COLO829 (cell line): ENCODE results near the gene MKNK1.

Experiments used
- DNase-seq: peaks from one replicate; pipeline ENCODE4 v3.0.0; 2012; ENCODE audit warnings: low spot score

The MKNK1 gene

DNA sequence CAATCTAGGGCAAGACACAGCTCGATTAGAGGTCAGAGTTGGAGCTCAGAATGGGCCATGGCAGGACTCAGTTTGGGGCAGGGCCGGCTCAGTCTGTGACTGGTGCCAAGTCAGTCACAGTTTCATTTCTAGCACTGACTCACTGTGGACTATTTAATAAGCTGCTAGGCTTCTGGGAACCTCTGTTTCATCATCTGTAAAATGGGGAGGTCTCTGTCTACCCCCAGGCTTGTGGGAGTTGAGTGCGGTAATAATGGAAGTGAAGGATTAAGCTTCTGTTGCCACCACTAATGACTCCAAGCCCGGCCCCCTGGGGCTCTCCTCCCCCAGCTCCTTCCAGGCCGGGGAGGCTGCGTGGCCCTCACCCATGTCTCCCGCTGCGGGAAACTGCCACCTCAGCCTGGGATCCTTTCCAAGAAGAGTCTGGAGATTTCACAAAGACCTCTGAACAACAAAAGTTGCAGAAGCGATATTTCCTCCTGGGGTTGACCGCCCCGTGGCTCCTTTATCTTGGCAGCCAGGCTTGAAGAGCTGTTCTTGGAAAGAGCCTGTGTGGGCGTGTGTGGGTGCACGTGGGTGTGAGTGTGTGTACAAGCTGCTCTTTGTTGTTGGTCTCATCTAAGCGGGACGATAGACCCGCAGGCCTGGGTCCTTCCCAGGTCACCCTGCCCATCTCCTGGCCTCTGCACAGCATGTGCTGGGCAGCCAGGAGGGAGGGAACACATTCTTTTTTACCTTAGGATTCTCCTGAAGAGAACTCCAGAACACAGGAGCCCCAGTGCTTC, 81.7 kb downstream of the MKNK1 start:
- DNase-seq = peak; percentile 42

DNA sequence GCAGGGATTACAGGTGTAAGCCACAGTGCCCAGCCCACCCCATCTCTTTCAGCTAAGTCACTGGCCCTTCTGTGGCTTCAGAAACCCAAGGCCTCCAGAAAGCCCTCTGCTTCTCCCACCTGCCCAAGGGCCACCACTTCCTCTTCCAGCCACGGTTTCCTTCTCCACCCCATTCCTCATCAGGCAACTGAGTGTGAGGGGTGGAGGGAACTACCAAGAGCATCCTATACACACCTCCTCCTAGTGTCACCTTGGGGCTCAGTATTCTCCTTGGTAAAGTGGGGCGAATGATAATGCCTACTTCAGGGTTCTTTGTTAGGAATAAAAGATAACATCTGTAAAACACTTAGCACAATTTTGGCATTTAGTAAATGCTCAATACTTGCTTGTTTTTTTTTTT, 82.7 kb downstream of the MKNK1 start:
- no peak for DNase-seq

DNA sequence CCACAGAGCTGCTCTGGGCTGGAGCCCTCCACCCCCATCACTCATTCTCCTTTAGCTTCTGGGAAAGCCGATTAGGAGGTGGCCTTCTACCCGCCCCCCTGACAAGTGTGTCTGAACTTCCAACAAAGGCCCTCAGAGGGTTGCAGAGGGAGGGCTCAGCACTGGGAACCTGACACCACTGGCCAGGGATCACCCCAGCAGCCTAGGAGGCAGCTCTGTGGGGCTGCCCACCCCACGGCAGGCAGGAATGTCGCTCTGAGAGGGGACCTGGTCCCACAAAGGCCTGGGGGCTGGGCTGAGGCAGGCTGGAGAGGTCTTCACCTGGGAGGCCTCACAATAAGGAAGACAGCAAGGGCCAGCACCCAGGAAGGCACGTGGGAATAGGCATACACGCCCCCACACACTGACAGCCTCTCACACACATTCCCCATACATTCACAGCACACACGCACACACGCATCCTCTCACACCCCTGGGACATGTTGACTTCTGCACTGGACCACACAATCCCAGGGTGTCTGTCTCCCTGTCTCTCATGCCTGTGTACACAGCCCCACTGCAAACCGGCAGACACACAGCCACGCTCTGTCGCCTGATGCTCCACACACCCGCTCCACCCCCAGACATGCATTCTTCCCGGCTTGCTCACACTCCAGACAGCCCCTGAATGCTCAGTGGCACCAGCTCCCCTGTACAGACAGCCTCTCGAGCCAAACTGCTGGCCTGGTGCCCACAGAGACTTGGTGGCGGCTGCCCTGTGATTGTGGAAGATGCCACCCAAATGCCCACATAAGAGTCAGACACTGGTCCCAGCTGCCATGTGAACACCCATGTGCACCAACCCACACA, 83.8 kb downstream of the MKNK1 start:
- peak; percentile 67 for DNase-seq

DNA sequence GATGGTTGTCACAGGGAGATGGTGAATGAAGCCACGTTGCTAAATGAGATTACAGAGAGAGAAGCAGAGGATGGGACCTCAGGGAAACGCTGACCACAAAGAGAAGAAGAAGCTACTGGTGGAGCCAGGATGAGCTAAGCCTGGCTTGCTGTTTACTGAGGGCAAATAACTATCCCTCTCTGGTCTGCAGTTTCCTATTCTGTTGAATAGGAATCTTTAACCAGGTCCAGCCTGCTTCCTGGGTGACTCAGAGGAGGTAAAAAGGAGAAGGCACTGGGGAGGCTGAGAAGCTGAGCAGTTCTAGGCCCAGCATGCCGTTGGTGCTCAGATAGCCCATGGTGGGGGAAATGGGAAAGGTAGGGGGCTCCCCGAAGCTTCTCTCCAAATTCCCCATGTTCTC, 84.9 kb downstream of the MKNK1 start:
- DNase-seq = no peak

DNA sequence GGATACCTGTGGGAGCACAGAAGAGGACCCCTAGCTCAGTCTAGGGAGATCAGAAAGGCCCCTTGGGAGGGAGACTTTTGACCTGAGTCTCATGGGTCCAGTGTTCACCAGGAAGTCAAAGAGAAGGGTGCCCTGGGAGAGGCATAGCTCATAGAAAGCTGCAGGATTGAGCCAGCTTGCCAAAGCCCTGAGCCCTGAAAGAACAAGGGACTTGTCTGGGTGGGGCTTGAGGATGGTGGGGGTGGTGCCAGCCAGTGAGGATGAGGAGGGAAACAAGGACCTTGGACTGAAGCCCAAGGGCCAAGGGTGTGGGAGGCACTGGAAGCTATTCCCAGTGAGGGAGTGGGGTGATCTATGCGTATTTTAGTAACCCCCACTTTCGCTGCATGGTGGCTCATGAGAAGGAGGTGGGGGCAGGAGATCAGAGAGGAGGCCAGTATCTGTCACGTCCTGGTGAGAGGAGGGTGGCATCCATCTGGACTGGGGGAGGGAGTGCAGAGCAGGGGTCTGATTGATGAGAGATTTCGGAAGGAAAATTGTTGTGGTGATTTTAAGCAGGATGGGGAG, 86.1 kb downstream of the MKNK1 start:
- DNase-seq = no peak

DNA sequence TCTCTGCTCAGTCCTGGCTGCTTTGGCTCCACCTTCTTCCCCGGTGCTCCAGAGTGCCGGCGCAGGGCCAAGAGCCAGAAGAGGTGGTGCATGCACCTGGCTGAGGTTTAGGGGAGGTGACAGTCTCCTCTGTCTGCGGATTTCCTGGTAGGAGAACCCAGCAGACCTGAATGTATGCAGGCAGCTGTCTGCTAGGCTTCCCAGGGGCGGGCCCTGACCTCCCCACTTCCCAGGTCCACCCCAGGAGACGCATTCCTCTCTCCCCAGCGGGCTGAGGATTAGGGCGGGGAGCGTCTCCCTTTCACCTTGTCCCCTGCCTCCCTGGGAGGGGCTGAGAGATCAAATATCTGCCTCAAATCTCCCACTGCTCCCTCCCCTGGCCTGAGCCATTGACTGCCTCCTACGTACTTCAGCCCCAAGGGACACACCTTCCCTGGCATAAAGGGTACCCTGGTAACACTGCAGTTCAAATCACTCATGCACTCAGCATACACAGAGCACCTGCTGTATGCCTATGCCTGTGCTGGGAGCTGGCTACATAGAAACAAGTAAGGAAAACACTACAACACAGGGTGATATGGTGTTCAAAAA, 87.0 kb downstream of the MKNK1 start:
- no peak for DNase-seq

DNA sequence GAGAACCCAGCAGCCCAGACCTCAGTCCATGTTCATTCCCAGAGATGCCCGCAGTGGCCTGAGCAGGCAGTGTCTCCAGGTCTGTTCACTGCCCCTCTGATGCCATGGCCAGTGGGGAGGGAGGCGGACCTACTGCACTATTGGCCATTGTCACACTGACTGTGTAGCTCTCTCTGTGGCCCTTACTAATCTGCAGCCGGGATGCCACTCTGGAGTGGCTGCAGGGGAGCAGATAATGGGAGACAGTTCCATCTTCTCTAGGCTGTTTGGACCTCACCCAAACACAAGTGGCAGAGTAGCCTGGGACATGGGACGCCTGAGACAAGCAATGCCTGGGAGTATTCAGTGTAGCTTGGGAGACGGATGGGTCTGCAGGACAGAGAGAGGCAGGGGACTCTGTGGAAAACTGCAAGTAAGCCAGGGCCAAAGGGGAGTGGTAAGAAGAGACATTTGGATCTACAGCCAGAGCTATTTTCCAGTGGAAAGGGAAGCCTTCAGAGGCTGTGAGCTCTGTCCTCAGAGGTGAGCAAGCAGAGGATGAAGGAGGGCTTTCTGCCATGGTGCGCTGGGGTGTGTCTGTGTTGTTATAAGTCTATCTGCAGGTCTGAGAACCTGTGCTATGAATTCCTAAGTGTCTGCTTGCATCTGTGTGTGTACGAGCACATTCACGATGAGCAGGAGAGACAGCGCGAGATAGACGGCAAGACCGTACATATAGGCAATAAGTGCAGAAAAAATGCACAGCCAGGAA, 87.7 kb downstream of the MKNK1 start:
- DNase-seq = no peak

DNA sequence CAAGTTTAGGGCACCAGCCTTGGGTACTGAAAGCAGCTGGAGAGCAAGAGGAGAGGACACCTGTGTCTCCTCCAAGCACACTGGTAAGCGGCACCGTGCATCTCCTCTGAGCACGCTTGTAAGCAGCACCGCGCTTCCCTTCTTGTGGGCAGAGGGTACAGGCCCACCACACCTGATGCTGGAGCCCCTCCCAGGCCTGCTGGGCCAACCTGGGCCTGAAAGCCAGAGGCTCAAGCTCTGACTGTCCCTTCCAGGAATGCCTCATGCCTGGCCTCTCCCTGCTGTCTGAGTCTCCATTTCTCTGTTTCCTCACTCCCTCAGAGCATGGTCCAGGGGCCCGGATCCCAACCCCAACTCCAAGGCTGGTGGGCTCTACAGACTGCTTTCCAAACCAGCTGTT, 88.5 kb downstream of the MKNK1 start:
- no peak for DNase-seq

DNA sequence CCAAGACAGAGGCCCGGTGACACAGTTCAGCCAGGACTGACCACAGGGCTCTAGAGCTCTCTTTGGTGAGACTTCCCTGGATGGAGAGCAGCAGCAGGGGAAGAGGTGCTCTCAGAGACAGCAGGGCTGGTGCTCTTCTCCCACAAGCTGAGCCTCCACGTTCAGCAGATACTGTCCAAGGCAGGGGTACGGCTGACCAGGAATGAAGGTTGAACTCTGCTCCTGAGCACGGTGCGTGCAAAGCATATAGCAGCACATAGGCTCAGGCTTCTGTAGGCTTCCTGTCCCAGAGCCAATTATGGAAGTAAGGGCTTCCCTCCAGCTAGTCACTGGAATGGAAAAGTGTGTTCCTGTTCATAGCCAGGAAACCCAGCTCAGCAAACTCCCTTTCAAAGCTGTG, 90.5 kb downstream of the MKNK1 start:
- no peak for DNase-seq

DNA sequence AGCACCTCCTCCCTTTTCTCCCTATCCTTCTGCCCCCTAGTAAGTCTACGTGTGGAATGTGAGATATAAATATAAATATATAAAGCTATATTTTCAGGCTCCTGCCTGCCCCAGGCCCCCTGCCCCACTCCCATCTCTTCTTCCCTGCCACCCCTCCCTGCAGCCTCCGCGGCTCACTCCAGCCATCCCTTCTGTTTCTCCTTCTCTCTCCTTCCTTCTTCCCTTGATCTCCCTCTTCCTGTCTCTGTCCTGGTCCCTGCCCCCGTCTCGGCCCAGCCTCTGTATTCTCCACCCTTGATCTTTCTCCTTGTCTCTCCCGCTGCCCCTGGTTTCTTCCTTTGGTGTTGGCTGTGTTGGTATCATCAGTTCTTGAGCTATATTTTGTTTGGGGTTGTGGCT, 91.3 kb downstream of the MKNK1 start:
- no peak for DNase-seq

DNA sequence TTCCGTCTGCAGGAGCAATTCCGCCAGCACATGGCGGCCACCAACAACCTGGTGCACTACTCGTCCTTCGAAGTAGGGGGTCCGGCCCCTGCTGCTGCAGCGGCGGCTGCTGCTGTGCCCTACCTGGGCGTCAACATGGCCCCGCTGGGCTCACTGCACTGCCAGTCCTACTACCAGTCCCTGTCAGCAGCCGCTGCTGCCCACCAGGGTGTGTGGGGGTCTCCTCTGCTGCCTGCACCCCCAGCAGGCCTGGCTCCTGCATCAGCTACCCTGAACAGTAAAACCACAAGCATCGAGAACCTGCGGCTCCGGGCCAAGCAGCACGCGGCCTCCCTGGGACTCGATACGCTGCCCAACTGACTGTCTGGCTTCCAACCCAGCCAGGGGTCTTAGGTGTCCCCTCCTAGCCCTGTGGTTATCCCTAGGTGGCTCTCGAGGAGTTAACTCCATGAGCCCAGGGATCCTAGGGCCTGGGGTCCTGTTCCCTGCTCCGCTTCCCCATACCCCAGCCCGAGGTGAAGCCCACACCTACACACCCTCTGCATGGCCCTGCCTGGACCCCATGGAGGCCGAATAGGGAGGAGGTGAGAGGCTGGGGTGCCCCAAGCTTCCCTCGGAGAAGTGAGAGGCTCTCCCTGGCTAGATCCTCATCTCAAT, 91.8 kb downstream of the MKNK1 start:
- no peak for DNase-seq

DNA sequence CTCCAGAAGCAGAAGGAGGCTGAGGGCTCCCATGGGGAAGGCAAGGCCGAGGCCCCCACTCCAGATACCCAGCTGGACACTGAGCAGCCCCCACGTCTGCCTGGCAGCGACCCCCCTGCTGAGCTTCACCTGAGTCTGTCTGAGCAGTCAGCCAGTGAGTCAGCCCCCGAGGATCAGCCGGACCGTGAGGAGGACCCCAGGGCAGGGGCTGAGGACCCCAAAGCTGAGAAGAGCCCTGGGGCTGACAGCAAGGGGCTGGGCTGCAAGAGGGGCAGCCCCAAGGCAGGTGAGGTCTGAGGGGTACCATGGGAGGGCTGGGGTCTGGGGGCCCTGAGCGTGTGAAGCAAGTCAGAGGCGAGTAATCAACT, 93.1 kb downstream of the MKNK1 start:
- DNase-seq = no peak

DNA sequence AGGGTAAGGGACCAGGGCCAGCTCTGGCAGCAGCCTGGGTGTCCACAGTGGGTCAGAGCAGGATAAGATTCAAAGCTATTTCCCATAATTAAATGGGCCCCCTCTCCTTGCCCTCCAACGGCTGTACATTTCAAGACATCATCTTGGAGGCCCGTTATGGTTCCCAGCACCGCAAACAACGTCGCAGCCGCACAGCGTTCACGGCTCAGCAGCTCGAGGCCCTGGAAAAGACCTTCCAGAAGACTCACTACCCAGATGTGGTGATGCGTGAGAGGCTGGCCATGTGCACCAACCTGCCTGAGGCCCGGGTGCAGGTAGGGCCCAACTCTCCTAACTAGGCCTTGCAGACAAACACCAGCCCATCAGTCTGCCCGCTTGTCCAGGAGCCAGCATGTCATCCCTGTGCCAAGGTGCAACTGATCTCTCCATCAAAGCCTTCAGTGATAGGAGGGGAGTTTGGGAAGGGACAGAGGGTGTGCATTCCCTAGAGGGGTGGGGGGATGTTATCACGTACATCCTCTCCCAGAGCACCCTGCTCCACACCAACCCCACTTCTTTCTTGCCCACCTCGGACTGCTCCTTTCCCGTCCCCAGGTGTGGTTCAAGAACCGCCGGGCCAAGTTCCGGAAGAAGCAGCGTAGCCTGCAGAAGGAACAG, 93.6 kb downstream of the MKNK1 start:
- no peak for DNase-seq

DNA sequence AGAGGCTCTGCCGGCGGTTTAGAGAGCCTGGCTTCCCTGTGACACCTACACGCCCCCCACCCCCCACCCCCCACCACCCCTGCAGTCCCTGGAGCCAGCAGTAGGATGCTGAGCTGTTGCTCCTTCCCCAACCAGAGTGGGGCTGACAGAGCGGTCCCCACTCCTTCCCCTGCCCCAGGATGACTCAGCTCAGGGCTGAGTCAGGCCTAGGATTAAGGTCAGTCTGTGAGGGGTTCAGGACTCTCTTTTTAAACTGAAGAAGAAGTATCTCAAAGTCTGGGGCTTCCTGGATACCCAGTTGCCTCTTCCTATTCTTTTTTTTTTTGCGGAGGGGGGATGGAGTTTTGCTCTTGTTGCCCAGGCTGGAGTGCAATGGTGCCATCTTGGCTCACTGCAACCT, 95.3 kb downstream of the MKNK1 start:
- DNase-seq = no peak
